PFSK-1 (cell line): Measurements from ENCODE around the gene POLR3E.

Experiments
- FOXP2 ChIP-seq: optimal IDR thresholded peaks from 2 replicates; pipeline ENCODE3; 2011; ENCODE audit warnings: borderline replicate concordance, control low read depth, inconsistent platforms; ENCODE audit not compliant: insufficient read depth; ENCODE audit errors: extremely low read length, extremely low read depth
- POLR2AphosphoS5 ChIP-seq: IDR thresholded peaks from 2 replicates; pipeline ENCODE4 v1.6.1; 2012; ENCODE audit warnings: low read depth, mild to moderate bottlenecking, control low read depth, low read length, moderate library complexity
- SIN3A ChIP-seq: IDR thresholded peaks from 2 replicates; pipeline ENCODE4 v1.6.1; 2012; ENCODE audit warnings: mild to moderate bottlenecking, low read length, moderate library complexity, borderline replicate concordance; ENCODE audit not compliant: insufficient read depth
- TAF1 ChIP-seq: IDR thresholded peaks from 2 replicates; pipeline ENCODE4 v1.6.1; 2012; ENCODE audit warnings: low read length, control low read depth, borderline replicate concordance; ENCODE audit not compliant: insufficient read depth
- TF ChIP-seq, protein P1 (sequence below), 2 experiments: IDR thresholded peaks; 2 replicates each; pipeline versions ENCODE4 v1.6.1 to v1.8.0; 2011 to 2012; ENCODE audit warnings: low read depth in 2 of 2, low read length in 2 of 2, control low read depth in 1 of 2, inconsistent platforms in 1 of 2, mild to moderate bottlenecking in 1 of 2, moderate library complexity in 1 of 2; ENCODE audit not compliant: insufficient read depth in 1 of 2

The POLR3E gene

DNA sequence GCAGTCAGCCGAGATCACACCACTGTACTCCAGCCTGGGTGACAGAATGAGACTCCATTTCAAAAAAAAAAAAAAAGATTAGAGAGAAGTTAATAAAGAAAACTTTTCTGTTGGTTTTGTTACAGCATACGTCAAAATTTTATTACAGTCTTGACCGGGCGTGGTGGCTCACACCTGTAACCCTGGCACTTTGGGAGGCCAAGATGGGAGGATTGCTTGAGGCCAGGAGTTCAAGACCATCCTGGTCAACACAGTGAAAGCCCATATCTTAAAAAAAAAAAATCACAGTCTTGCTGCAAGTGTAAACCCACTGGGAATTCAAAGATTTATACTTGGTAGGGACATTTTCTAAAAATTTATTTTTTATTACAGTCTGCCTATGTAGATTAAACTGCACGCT is 6.2 kb upstream of the POLR3E start:
- TF ChIP-seq SIN3A (no peak), FOXP2 (no peak), POLR2AphosphoS5 (no peak), TAF1 (no peak)
- TF ChIP-seq, protein P1, sequence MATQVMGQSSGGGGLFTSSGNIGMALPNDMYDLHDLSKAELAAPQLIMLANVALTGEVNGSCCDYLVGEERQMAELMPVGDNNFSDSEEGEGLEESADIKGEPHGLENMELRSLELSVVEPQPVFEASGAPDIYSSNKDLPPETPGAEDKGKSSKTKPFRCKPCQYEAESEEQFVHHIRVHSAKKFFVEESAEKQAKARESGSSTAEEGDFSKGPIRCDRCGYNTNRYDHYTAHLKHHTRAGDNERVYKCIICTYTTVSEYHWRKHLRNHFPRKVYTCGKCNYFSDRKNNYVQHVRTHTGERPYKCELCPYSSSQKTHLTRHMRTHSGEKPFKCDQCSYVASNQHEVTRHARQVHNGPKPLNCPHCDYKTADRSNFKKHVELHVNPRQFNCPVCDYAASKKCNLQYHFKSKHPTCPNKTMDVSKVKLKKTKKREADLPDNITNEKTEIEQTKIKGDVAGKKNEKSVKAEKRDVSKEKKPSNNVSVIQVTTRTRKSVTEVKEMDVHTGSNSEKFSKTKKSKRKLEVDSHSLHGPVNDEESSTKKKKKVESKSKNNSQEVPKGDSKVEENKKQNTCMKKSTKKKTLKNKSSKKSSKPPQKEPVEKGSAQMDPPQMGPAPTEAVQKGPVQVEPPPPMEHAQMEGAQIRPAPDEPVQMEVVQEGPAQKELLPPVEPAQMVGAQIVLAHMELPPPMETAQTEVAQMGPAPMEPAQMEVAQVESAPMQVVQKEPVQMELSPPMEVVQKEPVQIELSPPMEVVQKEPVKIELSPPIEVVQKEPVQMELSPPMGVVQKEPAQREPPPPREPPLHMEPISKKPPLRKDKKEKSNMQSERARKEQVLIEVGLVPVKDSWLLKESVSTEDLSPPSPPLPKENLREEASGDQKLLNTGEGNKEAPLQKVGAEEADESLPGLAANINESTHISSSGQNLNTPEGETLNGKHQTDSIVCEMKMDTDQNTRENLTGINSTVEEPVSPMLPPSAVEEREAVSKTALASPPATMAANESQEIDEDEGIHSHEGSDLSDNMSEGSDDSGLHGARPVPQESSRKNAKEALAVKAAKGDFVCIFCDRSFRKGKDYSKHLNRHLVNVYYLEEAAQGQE (IDR thresholded peaks at IDR 0.05; ENCODE audit: insufficient read depth in 1 of 2, low read depth in 2 of 2, low read length in 2 of 2), result no peak

DNA sequence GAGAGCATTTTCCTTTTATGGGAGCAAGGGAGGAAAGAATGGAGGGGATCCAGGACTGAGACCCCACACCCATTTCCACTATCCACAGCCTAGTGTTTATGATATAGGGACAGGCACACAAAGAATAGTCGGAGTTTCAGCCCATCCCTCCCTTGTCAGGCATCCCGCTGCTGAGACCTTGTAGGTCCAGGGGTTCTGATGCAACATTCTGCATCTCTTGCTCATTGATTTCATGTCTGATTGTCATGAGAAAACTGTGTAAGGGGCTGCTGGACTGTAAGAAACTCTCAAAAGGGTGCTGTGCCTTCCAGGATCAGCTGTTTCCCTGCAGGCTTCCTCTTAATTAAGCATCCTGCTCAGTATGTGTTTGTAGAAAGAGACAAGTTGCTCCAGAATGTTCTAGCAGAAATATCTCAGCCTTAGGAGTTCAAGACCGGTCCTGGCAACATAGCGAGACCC is 5.3 kb upstream of the POLR3E start:
- TF ChIP-seq TAF1 (no peak), FOXP2 (no peak), SIN3A (no peak), POLR2AphosphoS5 (no peak)
- TF ChIP-seq, protein P1 (IDR thresholded peaks at IDR 0.05; ENCODE audit: insufficient read depth in 1 of 2, low read depth in 2 of 2, low read length in 2 of 2), result no peak

DNA sequence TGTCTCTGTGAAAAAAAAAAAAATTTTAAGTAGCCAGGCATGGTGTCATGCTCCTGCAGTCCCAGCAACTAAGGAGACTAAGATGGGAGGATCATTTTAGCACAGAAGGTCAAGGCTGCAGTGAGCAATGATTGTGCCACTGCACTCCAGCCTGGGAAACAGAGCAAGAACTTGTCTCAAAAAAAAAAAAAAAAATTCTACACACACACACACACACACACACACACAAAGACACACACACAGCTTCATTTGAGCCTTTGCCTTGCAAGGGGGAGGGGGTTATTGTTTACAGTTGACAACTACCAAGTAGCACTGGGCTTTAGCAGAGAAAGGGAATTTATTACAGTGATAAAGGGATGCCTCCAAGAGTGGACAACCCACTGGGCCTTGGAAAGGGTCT is 4.9 kb upstream of the POLR3E start:
- TF ChIP-seq SIN3A (no peak), FOXP2 (no peak), TAF1 (no peak), POLR2AphosphoS5 (no peak)
- TF ChIP-seq, protein P1 (IDR thresholded peaks at IDR 0.05; ENCODE audit: insufficient read depth in 1 of 2, low read depth in 2 of 2, low read length in 2 of 2), result no peak

DNA sequence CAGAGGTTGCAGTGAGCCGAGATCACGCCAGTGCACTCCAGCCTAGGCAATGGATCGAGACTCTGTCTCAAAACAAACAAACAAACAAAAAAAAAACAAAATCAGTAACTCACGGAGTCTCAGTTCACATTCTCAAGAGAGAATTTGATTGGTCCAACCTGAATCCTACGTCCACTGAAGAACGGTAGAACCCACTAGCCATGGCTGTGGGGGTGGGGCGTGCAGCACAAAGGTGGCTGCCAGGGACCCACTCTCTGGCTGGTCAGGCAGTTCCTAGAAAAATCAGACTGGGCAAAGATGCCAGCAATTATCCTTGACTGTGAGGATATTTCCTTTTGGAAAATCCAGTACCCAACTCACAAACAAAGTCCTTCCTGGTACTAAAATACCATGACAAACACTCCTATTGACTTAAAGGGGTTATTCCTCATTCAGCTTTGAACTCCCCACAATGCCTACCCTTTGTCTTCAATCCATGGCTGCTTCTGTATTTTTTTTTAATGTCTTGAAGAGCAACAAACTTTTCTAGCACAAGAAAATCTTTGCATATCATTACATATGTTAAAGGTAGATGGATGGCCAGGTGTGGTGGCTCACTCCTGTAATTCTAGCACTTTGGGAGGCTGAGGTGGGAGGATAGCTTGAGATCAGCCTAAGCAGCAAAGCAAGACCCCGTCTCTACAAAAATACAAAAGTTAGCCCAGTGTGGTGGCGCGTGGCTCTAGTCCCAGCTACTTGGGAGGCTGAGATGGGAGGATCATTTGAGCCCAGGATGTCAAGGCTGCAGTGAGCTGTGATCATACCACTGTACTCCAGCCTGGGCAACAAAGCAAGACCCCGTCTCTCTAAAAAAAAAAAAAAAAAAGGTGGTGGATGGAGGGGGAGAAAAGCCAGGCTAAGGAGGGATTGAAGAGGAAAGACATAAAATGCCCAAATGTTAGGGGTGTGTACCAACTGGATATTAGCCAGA is 3.8 kb upstream of the POLR3E start:
- no peak for TF ChIP-seq TAF1
- no peak for TF ChIP-seq POLR2AphosphoS5
- TF ChIP-seq, protein P1 (IDR thresholded peaks at IDR 0.05; ENCODE audit: insufficient read depth in 1 of 2, low read depth in 2 of 2, low read length in 2 of 2), result no peak
- no peak for TF ChIP-seq SIN3A
- no peak for TF ChIP-seq FOXP2
